HG02840 (cell line): ENCODE data around the gene ACKR3.

Experiments
- ATAC-seq: cut with Tn5 transposase; IDR thresholded peaks from one replicate; pipeline ENCODE4 v1.9.1; 2021; ENCODE audit warnings: mild to moderate bottlenecking, moderate library complexity, moderate number of reproducible peaks; ENCODE audit not compliant: unreplicated experiment, low FRiP score

The ACKR3 gene

GRCh38 chr2:236625156-236625690 lies 55.6 kb downstream of the ACKR3 start:
- no peak for ATAC-seq

DNA sequence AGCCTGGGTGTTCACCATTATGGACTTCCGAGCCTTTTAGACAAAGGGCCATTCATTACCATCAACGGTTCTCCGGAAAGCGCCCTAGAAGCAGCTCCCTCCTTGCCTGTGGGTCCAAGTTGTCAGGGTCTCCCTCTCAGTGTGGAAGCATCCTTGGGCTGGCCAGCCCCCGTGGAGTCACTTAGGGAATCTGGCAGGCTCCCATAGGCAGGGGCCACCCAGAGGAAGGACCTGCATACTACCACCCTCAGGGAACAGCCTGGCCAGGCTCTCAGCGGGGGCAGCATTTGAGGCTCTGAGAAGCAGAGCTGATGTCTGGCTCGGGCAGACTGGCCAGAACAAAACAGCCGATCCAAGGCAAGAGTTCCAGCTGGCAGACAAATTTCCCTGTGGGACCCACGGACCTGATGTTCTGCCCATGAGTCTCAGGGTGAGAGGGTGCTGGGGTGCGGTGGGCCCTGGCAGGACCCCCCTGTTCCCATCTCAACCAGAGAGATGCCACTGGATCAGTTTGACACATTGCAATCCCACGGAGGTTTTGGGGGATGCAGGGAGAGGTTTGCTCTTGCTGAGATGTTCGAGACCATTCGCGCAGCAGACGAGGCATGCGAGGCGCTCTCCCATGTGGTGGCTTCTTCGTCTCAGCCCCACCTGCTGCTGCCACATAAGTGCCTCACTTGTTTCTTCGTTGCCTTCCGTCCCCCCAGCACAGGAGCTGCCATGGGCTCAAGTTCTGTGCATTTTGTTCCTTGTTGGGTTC lies 56.9 kb downstream of the ACKR3 start:
- ATAC-seq: no peak

- no peak for ATAC-seq
Observed at GRCh38 chr2:236627193-236627592, 57.6 kb downstream of the ACKR3 start.

- no peak for ATAC-seq
Observed at GRCh38 chr2:236627841-236628240, 58.2 kb downstream of the ACKR3 start.

DNA sequence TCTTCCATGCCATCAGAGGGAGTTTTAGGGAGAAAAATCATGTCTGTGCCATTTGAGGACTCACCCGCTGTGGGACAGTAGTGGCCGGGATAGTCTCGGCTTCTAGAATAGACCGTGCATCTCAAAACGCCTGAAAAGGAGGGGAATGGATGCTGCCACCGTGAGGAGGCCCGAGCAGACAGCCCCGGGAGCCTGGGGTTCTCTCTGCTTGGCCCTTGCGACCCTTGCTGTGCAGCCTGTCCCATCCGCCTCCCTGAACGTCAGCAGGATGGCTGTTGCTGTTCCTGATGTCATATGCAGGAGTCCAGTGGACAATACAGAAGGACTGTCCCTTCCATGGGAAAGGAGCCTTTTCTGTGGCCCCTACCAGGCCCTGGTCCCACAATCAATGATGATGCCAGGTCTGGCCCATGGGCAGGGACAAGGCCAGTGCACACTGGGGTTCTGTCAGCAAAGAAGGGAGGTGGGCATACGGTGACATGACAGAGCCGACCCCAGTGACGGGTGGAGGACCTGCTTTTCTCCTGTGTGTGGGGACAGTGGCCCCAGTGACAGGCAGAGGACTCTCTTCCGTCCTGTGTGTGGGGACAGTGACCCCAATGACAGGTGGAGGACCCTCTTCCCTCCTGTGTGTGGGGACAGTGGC lies 58.8 kb downstream of the ACKR3 start:
- ATAC-seq: no peak

- ATAC-seq: no peak
Observed at GRCh38 chr2:236628981-236629605, 59.5 kb downstream of the ACKR3 start.

DNA sequence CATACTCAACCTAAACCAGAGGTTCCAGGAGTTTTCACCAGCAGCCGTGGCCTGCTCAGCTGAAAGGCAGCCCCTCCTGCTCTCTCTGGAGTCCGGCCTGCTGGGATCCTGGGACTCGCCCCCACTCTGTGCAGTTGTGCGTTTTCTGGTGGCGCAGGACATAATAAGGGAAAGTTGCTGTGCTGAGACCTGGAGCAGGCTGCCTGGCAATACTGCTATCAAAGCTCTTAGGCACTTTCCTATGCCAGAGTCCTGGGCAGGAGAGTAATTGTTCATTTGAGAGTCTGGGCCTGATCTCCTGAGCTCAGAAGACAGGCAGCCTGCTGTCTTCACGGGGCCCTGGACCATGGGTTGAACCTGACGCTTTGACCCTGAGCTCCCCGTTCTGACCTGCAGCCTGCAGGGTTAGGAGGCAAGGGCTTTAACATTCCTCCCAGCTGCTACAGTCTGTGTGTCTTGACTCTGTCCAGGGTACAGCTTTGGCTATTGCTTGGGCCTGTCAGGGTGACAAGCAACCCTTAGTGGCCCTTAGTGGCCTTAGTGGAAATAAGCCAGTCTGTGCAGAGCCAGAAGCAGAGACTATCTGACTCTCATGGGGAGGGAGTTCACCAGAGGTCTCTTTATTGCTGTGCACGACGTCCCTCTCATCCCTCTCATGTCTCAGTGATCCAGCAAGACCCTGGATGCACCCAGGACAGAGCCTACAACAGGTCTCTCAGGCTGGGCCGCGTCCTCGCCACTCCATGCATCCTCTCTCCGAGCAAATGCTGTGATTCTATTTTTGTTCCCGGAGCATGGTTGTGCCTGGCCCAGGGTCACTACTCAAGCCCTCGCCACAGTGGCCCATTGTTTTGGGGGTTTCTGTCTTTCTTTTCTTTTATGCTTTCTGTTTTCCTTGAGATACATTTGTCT lies 60.6 kb downstream of the ACKR3 start:
- no peak for ATAC-seq

- no peak for ATAC-seq
Observed at GRCh38 chr2:236631281-236631855, 61.7 kb downstream of the ACKR3 start.

- ATAC-seq: no peak
Observed at GRCh38 chr2:236631856-236632291, 62.2 kb downstream of the ACKR3 start.
